COLO668 (cell line): ENCODE data around the gene KDM1B.
"Not testable (repeated sequence)": the region's sequence is repeated elsewhere in the genome, so short reads cannot be mapped to it uniquely, and the experiment has no call there.

Experiments
- DNase-seq: peaks from one replicate; lab custom pipeline; 2025; ENCODE audit not compliant: unreplicated experiment; lab: John Stamatoyannopoulos, UW

The KDM1B gene

DNA sequence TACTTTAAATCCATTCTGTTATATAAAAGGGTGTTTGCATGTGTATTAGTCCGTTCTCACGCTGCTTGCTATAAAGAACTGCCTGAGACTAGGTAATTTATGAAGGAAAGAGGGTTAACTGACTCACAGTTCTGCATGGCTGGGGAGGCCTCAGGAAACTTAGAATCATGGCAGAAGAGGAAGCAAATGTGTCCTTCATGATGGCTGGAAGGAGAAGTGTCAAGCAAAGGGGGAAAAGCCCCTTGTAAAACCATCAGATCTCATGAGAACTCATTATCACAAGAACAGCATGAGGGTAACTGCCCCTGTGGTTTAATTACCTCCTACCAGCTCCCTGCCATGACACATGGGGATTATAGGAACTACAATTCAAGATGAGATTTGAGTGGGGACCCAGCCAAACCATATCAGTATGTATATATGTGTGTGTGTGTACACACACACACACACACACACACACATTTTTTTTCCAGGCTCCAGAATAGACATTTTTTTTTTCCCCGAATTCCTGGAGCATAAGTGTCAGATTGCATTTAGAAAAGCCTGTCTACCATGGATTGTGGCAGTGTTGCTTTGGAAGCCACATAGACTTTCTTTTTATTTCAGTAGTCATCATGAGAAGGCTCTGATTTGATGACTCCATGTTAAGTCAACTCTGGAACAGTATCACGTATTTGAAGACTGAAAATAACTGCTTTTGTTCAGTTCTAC, 31.5 kb downstream of the KDM1B start:
- DNase-seq = no peak

DNA sequence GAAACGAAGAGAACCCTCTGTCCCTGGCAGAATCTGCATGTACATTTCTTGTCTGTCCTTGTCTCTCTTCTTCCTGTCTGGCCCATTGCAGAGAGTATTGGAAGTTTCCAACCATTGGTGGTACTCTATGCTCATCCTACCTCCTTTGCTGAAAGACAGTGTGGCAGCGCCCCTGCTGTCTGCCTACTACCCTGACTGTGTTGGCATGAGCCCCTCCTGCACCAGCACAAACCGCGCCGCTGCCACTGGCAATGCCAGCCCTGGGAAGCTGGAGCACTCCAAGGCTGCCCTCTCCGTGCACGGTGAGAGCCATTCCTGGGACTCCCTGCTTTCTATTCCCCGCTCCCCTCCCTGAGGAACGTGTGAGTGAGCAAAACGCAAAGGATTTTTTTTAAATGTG, 32.5 kb downstream of the KDM1B start:
- DNase-seq = no peak

DNA sequence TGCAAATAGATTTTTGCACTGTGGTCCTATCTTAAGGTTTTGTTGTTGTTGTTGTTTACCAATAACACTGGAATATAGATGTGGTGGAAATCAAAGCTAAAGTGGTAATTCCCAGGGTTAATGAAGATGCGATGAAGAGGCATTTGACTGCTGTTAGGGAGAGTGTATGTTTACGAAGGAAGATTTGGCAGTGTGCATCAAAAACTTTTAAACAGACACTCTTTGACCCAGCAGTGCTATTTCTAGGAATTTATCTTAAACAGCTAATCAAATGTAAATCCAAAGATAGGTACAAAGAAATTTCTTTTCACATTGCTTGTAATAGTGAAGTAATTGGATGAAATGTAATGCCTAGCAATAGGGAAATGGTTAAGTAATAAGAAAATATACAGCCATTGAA, 34.0 kb downstream of the KDM1B start:
- DNase-seq = no peak

DNA sequence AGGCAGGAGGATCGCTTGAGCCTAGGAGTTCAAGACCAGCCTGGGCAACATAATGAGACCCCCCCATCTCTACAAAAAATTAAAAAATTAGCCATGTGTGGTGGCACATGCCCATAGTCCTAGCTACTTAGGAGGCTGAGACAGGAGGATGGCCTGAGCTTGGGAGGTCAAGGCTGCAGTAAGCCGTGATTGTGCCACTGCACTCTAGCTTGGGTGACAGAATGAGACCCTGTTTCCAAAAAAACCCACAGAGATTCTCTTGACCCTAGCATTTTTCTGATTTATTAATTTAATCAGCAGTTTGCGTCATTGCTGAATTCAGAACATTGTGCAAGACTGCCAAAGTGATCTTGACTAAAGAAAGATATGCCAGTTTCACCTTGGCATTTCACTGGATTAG, 36.8 kb downstream of the KDM1B start:
- no peak for DNase-seq

DNA sequence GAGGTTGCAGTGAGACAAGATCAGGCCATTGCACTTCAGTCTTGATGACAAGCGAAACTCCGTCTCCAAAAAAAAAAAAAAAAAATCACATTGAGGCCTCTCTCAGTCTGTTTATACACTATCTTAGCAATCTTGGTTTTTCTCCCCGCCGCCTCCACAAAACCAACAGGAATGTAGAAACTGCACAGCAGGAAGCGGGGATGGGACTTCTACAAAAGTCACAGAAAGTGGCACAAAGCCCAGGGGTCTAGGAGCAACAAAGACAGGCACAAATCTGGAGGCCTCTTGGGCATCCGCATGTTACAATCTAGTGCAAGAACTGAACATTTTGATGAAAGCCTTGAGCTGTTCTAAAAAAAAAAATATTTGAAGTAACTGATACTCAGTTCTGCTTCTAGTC, 48.6 kb downstream of the KDM1B start:
- no peak for DNase-seq

DNA sequence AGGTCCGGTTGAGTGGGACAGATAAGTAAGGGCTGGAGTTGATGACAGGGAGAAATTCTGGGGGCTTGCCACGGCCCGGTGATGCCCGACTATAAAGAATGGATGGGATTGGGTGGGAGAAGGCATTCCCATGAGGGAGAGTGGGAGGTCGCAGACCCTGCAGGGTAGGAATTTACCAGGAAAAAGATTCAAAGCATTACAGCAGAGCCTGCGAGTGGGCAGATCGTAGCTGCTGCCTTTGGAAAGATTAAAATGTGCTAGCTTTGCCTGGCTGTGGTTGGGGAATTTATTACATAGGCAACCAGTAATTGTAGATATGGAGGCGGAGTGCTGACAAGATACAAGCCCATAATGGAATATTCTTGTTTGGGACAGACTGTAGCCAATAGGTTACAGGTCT, 49.5 kb downstream of the KDM1B start:
- DNase-seq = no peak

DNA sequence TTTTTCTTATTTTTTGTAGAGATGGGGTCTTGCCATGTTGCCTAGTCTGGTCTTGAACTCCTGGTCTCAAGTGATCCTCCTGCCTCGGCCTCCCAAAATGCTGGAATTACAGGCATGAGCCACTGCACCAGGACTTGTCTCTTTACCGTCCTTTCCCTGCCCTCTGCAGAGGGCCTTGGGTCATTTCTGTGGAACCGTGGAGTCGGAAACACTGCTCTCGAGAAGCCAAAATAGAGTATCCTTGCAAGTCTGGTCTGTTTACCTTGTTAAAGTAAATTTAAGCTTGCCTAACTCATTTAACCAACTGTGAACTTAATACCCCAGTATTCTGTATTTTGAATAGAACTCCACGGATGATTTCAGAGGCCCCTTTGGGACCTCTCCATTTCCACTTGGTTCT, 51.4 kb downstream of the KDM1B start:
- DNase-seq = no peak

DNA sequence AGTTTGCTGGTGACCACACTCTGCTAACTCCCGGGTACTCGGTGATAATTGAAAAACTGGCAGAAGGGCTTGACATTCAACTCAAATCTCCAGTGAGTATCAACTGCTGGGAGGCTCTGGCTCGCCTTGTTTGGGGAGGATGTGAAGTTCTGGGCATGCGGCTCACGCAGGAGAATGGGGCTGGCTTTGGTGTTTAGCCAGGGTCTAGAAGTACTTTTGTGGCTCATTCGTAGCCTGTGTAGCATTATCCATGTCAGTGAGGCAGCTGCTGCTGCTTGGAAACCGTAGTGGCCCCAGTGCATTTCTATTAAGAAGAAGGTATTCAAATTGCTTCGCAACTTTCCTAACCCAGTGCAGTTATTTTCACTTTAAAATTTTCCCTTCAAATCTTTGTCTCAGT, 52.2 kb downstream of the KDM1B start:
- peak; percentile 9 for DNase-seq

DNA sequence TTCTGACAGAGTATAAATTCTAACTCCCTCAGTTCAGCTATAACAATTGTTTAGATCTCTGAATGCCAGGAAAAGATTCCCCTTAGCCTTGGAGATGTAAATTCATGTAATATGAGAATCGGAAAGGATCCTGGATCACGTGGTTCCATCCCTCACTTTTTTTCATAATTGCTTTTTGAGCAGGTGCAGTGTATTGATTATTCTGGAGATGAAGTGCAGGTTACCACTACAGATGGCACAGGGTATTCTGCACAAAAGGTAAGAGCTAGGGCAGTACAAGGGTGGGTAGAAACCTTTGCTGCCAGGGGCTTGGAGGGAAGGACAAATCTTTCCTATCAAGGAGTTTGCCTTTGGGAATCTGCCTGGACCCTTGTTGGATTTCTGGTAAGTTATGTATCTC, 52.7 kb downstream of the KDM1B start:
- peak; percentile 22 for DNase-seq

DNA sequence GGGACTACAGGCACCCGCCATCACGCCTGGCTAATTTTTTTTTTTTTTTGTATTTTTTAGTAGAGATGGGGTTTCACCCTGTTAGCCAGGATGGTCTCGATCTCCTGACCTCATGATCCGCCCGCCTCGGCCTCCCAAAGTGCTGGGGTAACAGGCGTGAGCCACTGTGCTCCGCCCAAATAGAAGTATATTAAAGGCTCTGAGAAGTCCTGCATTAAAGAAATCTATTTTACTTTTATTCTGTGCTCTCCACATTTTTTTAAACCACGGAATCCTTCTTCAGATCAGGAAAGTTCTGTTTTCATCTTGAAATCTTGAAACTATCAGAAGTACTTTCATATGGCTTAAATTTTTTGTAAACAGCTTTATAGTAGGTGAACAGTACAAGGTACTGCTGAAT, 53.6 kb downstream of the KDM1B start:
- not testable (repeated sequence) for DNase-seq

DNA sequence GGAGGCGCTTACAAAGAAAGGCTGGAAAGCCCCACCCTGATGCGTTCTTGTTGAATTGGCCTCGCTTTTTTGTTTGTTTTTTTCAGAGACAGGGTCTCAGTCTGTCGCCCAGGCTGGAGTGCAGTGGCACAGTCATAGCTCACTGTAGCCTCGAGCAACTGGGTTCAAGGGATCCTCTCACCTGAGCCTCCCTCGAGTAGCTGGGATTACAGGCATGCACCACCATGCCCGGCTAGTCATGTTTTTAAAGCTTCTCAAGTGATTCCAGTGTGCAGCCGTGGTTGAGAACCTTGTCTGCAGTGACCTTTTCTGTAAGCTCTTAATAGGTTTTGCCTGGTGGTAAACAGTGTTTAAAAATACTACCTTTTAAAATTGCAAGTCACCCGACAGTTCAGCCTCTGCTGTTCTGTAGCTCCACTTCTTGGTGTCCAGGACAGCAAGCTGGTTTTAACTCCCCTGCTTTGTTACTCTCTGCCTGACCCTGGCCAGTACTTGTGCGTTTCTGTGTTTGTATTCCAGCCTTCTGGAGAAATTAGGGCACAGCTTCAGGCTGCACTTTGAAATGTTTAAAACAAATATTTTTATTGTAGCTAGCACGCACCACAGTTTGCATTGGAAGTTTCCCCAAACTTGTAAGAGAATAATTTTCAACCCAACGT, 54.4 kb downstream of the KDM1B start:
- DNase-seq = no peak

DNA sequence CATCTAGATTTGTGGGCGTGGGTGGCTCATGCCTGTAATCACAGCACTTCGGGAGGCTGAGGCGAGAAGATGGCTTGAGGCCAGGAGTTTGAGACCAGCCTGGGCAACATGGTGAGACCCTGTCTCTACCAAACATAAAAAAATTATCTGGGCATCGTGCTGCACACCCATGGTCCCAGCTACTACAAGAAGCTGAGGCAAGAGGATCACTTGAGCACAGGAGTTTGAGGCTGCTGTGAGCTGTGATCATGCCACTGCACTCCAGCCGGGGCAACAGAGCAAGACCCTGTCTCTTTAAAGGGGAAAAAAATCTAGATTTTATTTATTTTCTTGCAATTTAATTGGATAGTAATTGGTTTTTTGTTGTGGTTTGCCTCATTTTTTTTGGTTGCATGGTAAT, 55.5 kb downstream of the KDM1B start:
- DNase-seq = no peak

DNA sequence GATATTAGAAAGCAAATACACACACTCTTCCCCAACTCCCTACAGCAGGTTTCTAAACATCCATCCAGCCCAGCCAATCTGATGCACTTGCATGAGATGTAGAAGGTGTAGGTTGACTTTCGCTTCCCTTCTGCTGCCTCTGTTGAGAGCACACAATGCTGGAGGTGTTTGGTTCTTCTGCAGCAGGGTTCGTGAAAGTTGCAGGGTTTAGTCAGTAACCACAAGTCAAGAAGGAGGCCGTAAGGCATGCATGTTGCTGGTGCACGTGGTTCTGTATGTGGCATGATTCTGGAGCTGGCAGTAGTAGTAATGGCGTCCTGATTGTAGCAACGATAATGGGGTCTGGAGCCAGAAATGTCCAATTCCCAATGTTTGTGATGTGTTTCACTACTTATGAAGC, 56.1 kb downstream of the KDM1B start:
- DNase-seq = no peak

DNA sequence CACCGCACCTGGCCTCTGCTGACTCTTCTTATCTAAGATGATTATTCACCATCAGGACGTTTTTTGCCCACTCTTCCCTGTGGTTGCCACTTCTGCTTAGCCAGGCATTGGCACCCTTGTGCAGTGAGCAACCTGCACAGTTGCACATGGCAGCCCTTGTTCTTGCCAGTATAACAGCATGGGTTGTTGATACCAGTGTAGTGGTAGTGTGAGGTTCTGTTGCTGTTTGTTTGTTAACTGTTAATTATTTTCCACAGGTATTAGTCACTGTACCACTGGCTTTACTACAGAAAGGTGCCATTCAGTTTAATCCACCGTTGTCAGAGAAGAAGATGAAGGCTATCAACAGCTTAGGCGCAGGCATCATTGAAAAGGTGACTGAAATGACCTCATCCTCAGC, 57.0 kb downstream of the KDM1B start:
- DNase-seq = no peak

DNA sequence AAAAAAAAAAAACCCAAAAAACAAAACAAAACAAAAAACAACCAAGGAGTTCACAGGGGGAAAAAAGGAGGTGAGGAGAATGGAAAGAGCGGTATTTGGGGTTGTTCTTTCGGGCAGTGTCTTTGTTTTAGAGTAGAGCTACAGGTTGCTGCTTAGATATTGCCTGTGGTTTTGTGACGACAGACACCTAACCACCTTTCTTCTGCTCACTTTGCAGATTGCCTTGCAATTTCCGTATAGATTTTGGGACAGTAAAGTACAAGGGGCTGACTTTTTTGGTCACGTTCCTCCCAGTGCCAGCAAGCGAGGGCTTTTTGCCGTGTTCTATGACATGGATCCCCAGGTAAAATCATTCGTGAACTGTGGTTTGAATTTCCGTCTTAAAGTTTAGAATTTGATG, 58.2 kb downstream of the KDM1B start:
- DNase-seq = no peak

DNA sequence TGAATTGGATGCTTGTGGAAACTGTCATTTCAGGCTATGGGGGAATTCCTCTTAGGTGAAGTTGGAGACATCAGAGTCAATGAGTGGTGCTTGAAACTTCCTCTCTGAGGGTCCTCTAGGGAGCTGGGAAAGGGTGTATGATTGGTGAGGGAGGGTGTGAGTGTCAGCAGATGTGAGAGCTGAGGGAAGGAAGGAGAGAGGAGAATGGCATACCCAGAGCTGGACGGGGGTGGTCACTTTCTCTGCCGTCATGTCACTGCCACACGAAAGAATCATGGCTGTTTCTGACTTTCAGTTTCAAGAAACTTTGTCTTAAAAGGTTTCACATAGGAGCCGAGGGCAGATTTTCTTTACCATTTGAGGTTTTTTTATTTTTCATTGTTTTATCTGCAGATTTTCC, 58.8 kb downstream of the KDM1B start:
- no peak for DNase-seq

DNA sequence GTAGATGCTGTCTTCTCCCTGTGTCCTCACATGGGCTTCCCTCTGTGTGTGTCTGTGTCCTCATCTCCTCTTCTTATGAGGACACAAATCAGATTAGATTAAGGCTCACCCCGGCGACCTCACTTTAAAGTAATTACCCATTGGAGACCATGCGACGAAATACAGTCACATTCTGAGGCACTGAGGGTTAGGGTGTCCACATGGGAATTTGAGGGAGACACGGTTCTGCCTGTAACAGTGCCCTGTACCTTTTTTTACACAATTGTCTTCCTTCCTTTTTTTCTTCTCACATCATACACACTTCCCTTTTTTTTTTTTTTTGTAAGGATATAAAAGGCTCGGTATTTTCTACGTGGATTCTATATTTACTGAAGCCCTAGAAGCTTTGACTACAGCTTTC, 60.2 kb downstream of the KDM1B start:
- DNase-seq = no peak

DNA sequence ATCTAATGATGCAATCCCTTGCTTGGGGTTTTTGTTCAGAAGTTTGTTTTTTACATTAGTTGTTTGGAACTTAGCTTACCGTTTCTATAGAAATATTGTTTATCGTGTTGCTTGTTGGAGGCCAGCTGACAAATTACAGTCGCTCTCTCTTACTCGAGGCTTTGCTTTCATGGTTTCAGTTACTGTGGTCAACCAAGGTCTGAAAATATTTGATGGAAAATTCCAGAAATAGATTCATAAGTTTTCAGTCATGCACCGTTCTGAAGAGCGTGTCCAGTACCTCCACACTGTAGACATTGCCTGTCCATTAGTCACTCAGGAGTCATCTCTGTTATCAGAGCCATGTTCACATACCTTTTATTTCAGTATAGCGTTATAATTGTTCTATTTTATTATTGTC, 61.2 kb downstream of the KDM1B start:
- no peak for DNase-seq

DNA sequence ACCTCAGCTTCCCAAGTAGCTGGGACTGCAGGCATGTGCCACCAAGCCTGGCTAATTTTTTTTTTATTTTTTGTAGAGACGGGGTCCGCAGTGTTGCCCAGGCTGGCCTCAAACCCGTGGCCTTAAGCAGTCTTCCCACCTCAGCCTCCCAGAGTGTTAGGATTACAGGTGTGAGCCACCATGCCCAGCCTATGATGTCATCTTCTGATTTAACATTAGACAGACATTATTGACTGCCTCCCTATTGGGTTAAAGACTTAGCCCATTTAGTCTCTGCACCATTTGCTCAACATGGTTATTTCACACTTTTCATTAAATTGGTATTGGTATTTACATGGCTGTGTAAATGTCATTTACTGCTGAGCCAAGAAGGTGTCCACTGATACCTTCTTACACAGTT, 63.0 kb downstream of the KDM1B start:
- DNase-seq = no peak

DNA sequence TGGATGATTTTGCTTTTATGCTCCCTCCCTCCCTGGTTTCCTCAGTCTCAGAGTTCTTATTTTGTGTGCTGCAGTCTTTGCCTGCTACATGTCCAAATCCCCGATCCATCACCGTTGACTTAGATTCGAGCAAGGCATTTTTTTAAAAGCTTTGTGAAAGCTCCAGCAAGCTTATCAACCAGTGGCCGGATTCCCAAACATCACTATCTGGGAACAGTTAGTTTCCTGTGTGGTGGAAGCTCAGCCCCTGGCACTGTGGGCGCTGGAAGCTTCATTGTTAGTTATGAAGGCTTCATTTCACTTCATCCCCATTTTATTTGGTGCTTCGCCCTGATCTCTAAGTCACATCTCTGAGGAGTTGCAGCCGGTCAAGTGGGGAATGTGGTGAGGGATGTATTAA, 64.4 kb downstream of the KDM1B start:
- DNase-seq = no peak

DNA sequence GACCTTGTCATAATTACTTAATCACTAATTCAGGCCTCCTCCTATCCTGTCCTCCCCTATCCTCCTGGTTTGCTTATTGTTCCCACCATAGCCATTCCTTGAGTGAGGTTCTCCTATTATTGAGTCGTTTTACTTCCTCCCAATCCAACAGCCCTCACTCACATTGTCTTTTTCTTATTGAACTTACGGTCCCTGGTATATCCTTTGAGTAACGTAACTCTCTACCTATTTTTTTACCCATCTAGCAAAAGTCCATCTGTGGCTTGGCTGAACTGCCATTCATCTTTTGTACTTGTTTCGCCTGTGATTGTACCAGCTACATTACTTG, 66.0 kb downstream of the KDM1B start:
- no peak for DNase-seq

DNA sequence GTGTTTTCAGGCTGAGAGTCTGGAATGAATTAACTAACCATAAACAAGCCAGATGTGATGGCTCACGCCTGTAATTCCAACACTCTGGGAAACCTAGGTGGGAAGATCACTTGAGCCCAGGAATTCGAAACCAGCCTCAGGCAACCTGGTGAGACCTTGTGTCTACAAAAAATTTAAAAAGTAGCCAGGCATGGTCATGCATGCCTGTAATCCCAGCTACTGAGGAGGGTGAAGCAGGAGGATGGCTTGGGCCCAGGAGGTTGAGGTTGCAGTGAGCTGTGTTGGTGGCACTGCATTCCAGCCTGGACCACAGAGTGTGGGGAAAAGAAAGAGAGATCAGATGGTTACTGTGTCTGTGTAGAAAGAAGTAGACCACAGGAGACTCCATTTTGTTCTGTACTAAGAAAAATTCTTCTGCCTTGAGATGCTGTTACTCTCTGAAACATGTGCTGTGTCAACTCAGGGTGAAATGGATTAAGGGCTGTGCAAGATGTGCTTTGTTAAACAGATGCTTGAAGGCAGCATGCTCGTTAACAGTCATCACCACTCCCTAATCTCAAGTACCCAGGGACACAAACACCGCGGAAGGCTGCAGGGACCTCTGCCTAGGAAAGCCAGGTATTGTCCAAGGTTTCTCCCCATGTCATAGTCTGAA, 71.4 kb downstream of the KDM1B start:
- not testable (repeated sequence) for DNase-seq

DNA sequence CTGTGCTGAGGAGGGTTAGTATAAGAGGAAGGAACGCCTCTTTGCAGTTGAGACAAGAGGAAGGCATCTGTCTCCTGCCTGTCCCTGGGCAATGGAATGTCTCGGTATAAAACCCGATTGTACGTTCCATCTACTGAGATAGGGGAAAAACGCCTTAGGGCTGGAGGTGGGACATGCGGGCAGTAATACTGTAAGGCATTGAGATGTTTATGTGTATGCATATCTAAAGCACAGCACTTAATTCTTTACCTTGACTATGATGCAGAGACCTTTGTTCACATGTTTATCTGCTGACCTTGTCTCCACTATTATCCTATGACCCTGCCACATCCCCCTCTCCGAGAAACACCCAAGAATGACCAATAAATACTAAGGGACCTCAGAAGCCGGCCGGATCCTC, 71.9 kb downstream of the KDM1B start:
- DNase-seq = not testable (repeated sequence)
